Glutamatergic neuron (in vitro differentiated cells): ENCODE measurements around the gene CAMK2B. TPM values are rescaled to one million over a fixed set of nuclear protein-coding genes. Genes with fewer than 3 reads are reported as not detected.

Experiments used
- DNase-seq: peaks from one replicate; pipeline ENCODE4 v3.0.0; 2022
- H3K27ac Mint-ChIP-seq: one replicate; pipeline ENCODE4 v1.8.0; 2020; ENCODE audit warnings: mild to moderate bottlenecking, mixed read lengths, inconsistent platforms; ENCODE audit not compliant: unreplicated experiment
- H3K27me3 Mint-ChIP-seq: one replicate; pipeline ENCODE4 v1.8.0; 2020; ENCODE audit warnings: mild to moderate bottlenecking, moderate library complexity, mixed read lengths, inconsistent platforms; ENCODE audit not compliant: unreplicated experiment
- H3K36me3 Mint-ChIP-seq: one replicate; pipeline ENCODE4 v1.8.0; 2020; ENCODE audit warnings: mild to moderate bottlenecking, mixed read lengths, inconsistent platforms; ENCODE audit not compliant: unreplicated experiment
- H3K4me1 Mint-ChIP-seq: one replicate; pipeline ENCODE4 v1.8.0; 2020; ENCODE audit warnings: mild to moderate bottlenecking, low read depth, mixed read lengths, inconsistent platforms; ENCODE audit not compliant: unreplicated experiment
- H3K4me3 Mint-ChIP-seq: one replicate; pipeline ENCODE4 v1.8.0; 2020; ENCODE audit warnings: mild to moderate bottlenecking, mixed read lengths, inconsistent platforms; ENCODE audit not compliant: unreplicated experiment
- H3K9me3 Mint-ChIP-seq: one replicate; pipeline ENCODE4 v1.8.0; 2020; ENCODE audit warnings: mild to moderate bottlenecking, moderate library complexity, mixed read lengths, inconsistent platforms; ENCODE audit not compliant: unreplicated experiment
- CTCF ChIP-seq: fragments of 200-600 bp; sonication (generic); IDR thresholded peaks from one replicate; pipeline ENCODE4 v1.5.0; 2021; ENCODE audit not compliant: partially characterized antibody, unreplicated experiment
- total RNA-seq: library from RNA; stranded (reverse); fragmentation: NEBNext Ultra II Directional; extraction: Animal tissue kit (Norgen Biotek cat#: 25700); gene quantifications from one replicate; pipeline ENCODE4 v1.2.1, GENCODE V29; 2021; ENCODE audit not compliant: unreplicated experiment

Gene CAMK2B
- total RNA-seq, 1 donor from 2014 or later: 55.1 TPM

GRCh38 chr7:44286182-44286617 is 39.2 kb downstream of the CAMK2B start:
- H3K4me3 Mint-ChIP-seq: no peak overlapping the region
- no peaks in the 10 kb centered on the region for H3K36me3 Mint-ChIP-seq
- peaks cover 40% of the 10 kb centered on the region for H3K4me1 Mint-ChIP-seq
- H3K9me3 Mint-ChIP-seq: peaks cover 8% of the 10 kb centered on the region
- peaks cover 2% of the 10 kb centered on the region for H3K27me3 Mint-ChIP-seq
- peak; percentile 48 for DNase-seq
- no peak for TF ChIP-seq CTCF
- peak overlapping the region; percentile 88 for H3K27ac Mint-ChIP-seq

- Mint-ChIP-seq H3K4me1 (peaks cover 37% of the 10 kb centered on the region), H3K4me3 (no peak overlapping the region), H3K9me3 (peaks cover 9% of the 10 kb centered on the region), H3K27me3 (peaks cover 2% of the 10 kb centered on the region), H3K36me3 (no peaks in the 10 kb centered on the region), H3K27ac (peak overlapping the region; percentile 73)
- DNase-seq: peak; percentile 25
- TF ChIP-seq CTCF: no peak
Observed at GRCh38 chr7:44285561-44285960, 39.8 kb downstream of the CAMK2B start.

- H3K4me1 Mint-ChIP-seq: peaks cover 38% of the 10 kb centered on the region
- TF ChIP-seq CTCF: no peak
- peak overlapping the region; percentile 73 for H3K27ac Mint-ChIP-seq
- peak; percentile 12 for DNase-seq
- H3K36me3 Mint-ChIP-seq: no peaks in the 10 kb centered on the region
- peak overlapping the region; percentile 30 for H3K4me3 Mint-ChIP-seq
- peaks cover 11% of the 10 kb centered on the region for H3K9me3 Mint-ChIP-seq
- peaks cover 2% of the 10 kb centered on the region for H3K27me3 Mint-ChIP-seq
Observed at GRCh38 chr7:44284881-44285541, 40.4 kb downstream of the CAMK2B start.

GRCh38 chr7:44284216-44284615 is 41.2 kb downstream of the CAMK2B start:
- peak overlapping the region; percentile 25 for H3K4me3 Mint-ChIP-seq
- peak; percentile 28 for DNase-seq
- H3K9me3 Mint-ChIP-seq: peaks cover 8% of the 10 kb centered on the region
- peaks cover 2% of the 10 kb centered on the region for H3K27me3 Mint-ChIP-seq
- H3K27ac Mint-ChIP-seq: peak overlapping the region; percentile 74
- H3K36me3 Mint-ChIP-seq: no peaks in the 10 kb centered on the region
- TF ChIP-seq CTCF: no peak
- peaks cover 36% of the 10 kb centered on the region for H3K4me1 Mint-ChIP-seq

- peaks cover 9% of the 10 kb centered on the region for H3K9me3 Mint-ChIP-seq
- peak overlapping the region; percentile 74 for H3K27ac Mint-ChIP-seq
- H3K4me3 Mint-ChIP-seq: no peak overlapping the region
- peaks cover 34% of the 10 kb centered on the region for H3K4me1 Mint-ChIP-seq
- no peaks in the 10 kb centered on the region for H3K36me3 Mint-ChIP-seq
- DNase-seq: peak; percentile 10
- no peak for TF ChIP-seq CTCF
- peaks cover 2% of the 10 kb centered on the region for H3K27me3 Mint-ChIP-seq
Observed at GRCh38 chr7:44283381-44284211, 41.8 kb downstream of the CAMK2B start.
